ENCODE results near the gene MMP15. TPM values are rescaled to one million over a fixed set of nuclear protein-coding genes. Genes with fewer than 3 reads are reported as not detected.

MMP15 gene
- total and polyA plus RNA-seq, 2 of the 13 experiments (the other 11 are each of a cell fraction or from before 2014, with no cell fraction given), result 35.2 to 44.9 TPM

- no peaks in the 10 kb centered on the region for H3K9me3 ChIP-seq (ENCODE audit: low read length)
- peaks cover 6 to 20% of the 10 kb centered on the region in 2 experiments; a peak in 4 of 5 replicates for H3K27me3 ChIP-seq (ENCODE audit: control insufficient read depth in 1 of 2, insufficient read depth in 2 of 2, low read length in 2 of 2)
- H3K79me2 ChIP-seq (ENCODE audit: insufficient read depth, low read length), result no peaks in the 10 kb centered on the region
- FAIRE-seq, result no peak
- BruUV-seq (replicated peaks), result no TSS peak
- no peak overlapping the region for H3K4me3 ChIP-seq (replicated peaks in 1 of 3; ENCODE audit: insufficient read depth in 1 of 3, low read depth in 2 of 3, low read length in 3 of 3)
- in situ Hi-C loops (cut with HindIII; ENCODE audit: extremely low pct_ligation_motif_present, low pct_unique_long_range_greater_than_20kb), result no loop called here
- no peak overlapping the region for H2AFZ ChIP-seq (ENCODE audit: low read length)
- H4K20me1 ChIP-seq (ENCODE audit: insufficient read depth, low read length), result no peaks in the 10 kb centered on the region
- TF ChIP-seq KMT2B (CRISPR knock-in tag; IDR thresholded peaks at IDR 0.05), result no peak
- no peak for TF ChIP-seq ZBTB44 (CRISPR knock-in tag; IDR thresholded peaks at IDR 0.05)
- no peak for TF ChIP-seq ZNF792 (CRISPR knock-in tag; IDR thresholded peaks at IDR 0.05)
- no peak for TF ChIP-seq PITX1 (CRISPR knock-in tag; IDR thresholded peaks at IDR 0.05)
- TF ChIP-seq ZNF326 (CRISPR knock-in tag; IDR thresholded peaks at IDR 0.05; ENCODE audit: borderline replicate concordance), result no peak
- no peak for TF ChIP-seq ZMYM2 (CRISPR knock-in tag; IDR thresholded peaks at IDR 0.05)
- TF ChIP-seq ZNF839 (CRISPR knock-in tag; IDR thresholded peaks at IDR 0.05; ENCODE audit: borderline replicate concordance), result no peak
- no peak for TF ChIP-seq TP53 (CRISPR knock-in tag; conservative IDR thresholded peaks at IDR 0.05)
- no peak for TF ChIP-seq HNRNPH1 (optimal IDR thresholded peaks at IDR 0.05; ENCODE audit: low read depth, low read length)
- TF ChIP-seq BRF2 (CRISPR knock-in tag; IDR thresholded peaks at IDR 0.05), result no peak
- no peak for TF ChIP-seq ZBED4 (CRISPR knock-in tag; IDR thresholded peaks at IDR 0.05; ENCODE audit: borderline replicate concordance)
- no peak for TF ChIP-seq ZSCAN12 (CRISPR knock-in tag; IDR thresholded peaks at IDR 0.05)
- TF ChIP-seq ZNF383 (CRISPR knock-in tag; IDR thresholded peaks at IDR 0.05; ENCODE audit: borderline replicate concordance), result no peak
- no peak for TF ChIP-seq SMAD9 (CRISPR knock-in tag; IDR thresholded peaks at IDR 0.05)
- no peak for TF ChIP-seq SPEN (CRISPR knock-in tag; IDR thresholded peaks at IDR 0.05; ENCODE audit: low read depth)
- ChIA-PET CTCF (ENCODE audit: low intra/inter-chr PET ratio, low total read pairs) (no interaction called here), POLR2A (no interaction called here)
- no peak overlapping the region for H3K9ac ChIP-seq (ENCODE audit: insufficient read depth, low read depth, low read length)
- DNase-seq (ENCODE audit: low spot score), result no peak
- H3K4me2 ChIP-seq (ENCODE audit: low read depth, low read length), result no peak overlapping the region
- no peak overlapping the region for H3K27ac ChIP-seq (ENCODE audit: extremely low read length, insufficient read depth, low read length)
- H3K36me3 ChIP-seq (replicated peaks in 1 of 2; ENCODE audit: control insufficient read depth in 1 of 2, insufficient read depth in 2 of 2, low read length in 2 of 2), result no peaks in the 10 kb centered on the region
- peak; percentile 11; the same call in 2 of the 3 replicates for ATAC-seq
- no peaks in the 10 kb centered on the region for H3K4me1 ChIP-seq (ENCODE audit: insufficient read depth, low read length)
- intact Hi-C loops (cut with micrococcal nuclease; ENCODE audit: unreplicated experiment), result no loop called here
- WGBS (ENCODE audit: low lambda C conversion rate), result 14% methylated on average over 2 of the region's 2 CpGs
Measured at GRCh38 chr16:57976331-57976796, 49.2 kb upstream of the MMP15 start.

All from HepG2 (cell line).